K562 (cell line): ENCODE measurements around the gene MCC. TPM values are rescaled to one million over a fixed set of nuclear protein-coding genes. Genes with fewer than 3 reads are reported as not detected.

Experiments used
- ATAC-seq: fragments of 200-7000 bp; cut with Tn5 transposase; 3 replicates; pipeline ENCODE4 v1.9.1; 2020; ENCODE audit warnings: moderate library complexity
- BruUV-seq: library from RNA; stranded (reverse); fragments of 400-500 nt; replicated peaks from 2 replicates; lab custom pipeline; 2021; lab: Mats Ljungman, UMichigan
- CTCF ChIA-PET: fragments of 300-600 bp; formaldehyde crosslinking; extraction: SDS; loops from one replicate; lab custom pipeline; 2021; ENCODE audit warnings: low intra/inter-chr PET ratio; lab: Yijun Ruan, JAX
- POLR2A ChIA-PET: fragments of 300-600, 350-650 bp; sonication (Branson Sonifier 250); formaldehyde crosslinking; extraction: SDS; loops from one replicate; lab custom pipeline; 2021; ENCODE audit warnings: antibody characterized with exemption, inconsistent platforms; lab: Yijun Ruan, JAX
- DNase-seq, 4 experiments: peaks; one replicate each; pipeline versions ENCODE4 v3.0.0 to v3.0.0-alpha.2; 2011 to 2018; ENCODE audit warnings: low spot score in 3 of 4, mixed read lengths in 3 of 4; ENCODE audit errors: extremely low read depth in 1 of 4
- FAIRE-seq: peaks from 2 replicates; lab custom pipeline; 2011; peaks lifted over from hg19 to GRCh38; lab: Jason Lieb, UNC
- H2AFZ ChIP-seq: 2 replicates; pipeline ENCODE4 v1.6.0; 2011; ENCODE audit warnings: low read depth, low read length, control low read depth, inconsistent platforms
- H3K27ac ChIP-seq: fragments of 200-600 bp; 3 replicates; pipeline ENCODE4 v1.8.0; 2011; ENCODE audit warnings: low read depth, mild to moderate bottlenecking, control low read depth, inconsistent platforms, low read length, moderate library complexity, mixed read lengths; ENCODE audit errors: extremely low read depth
- H3K27me3 ChIP-seq, 2 experiments: fragments of 300-600 bp in 1 of 2; 2 replicates in 1 of 2; 3 replicates in 1 of 2; pipeline versions ENCODE4 v1.6.0 to v1.8.0; 2011; ENCODE audit warnings: inconsistent platforms in 2 of 2, low read length in 2 of 2, mild to moderate bottlenecking in 1 of 2, mixed read lengths in 1 of 2, moderate library complexity in 1 of 2; ENCODE audit not compliant: control insufficient read depth in 2 of 2, insufficient read depth in 2 of 2
- H3K36me3 ChIP-seq: fragments of 300-600 bp; 3 replicates; pipeline ENCODE4 v1.8.0; 2011; ENCODE audit warnings: mild to moderate bottlenecking, low read length, inconsistent platforms; ENCODE audit not compliant: control insufficient read depth, insufficient read depth
- H3K4me1 ChIP-seq, 2 experiments: fragments of 200-600 bp in 1 of 2; replicated peaks in 1 of 2; 2 replicates in 1 of 2; 3 replicates in 1 of 2; pipeline versions ENCODE4 v1.5.1 to v1.8.0; 2011; ENCODE audit warnings: inconsistent platforms in 2 of 2, low read length in 2 of 2, mild to moderate bottlenecking in 1 of 2, mixed read lengths in 1 of 2, moderate library complexity in 1 of 2; ENCODE audit not compliant: control insufficient read depth in 2 of 2, insufficient read depth in 2 of 2
- H3K4me2 ChIP-seq: 2 replicates; pipeline ENCODE4 v1.6.1; 2011; ENCODE audit warnings: low read length, control low read depth, inconsistent platforms, mixed read lengths; ENCODE audit not compliant: insufficient read depth
- H3K4me3 ChIP-seq: fragments of 200-600 bp; sonication (generic), shearing (Covaris generic); 2 replicates; pipeline ENCODE4 v1.5.1; 2016; ENCODE audit warnings: control low read depth, inconsistent platforms
- H3K79me2 ChIP-seq: fragments of 200-600 bp; 3 replicates; pipeline ENCODE4 v1.8.0; 2011; ENCODE audit warnings: low read length, inconsistent platforms; ENCODE audit not compliant: control insufficient read depth, insufficient read depth
- H3K9ac ChIP-seq, 2 experiments: 2 replicates each; pipeline versions ENCODE4 v1.6.0 to v1.6.1; 2011; ENCODE audit warnings: low read depth in 2 of 2, low read length in 2 of 2, control low read depth in 1 of 2, inconsistent platforms in 1 of 2, mild to moderate bottlenecking in 1 of 2, mixed read lengths in 1 of 2; ENCODE audit not compliant: insufficient read depth in 1 of 2
- H3K9me1 ChIP-seq: one replicate; pipeline ENCODE4 v1.6.0; 2011; ENCODE audit warnings: inconsistent platforms, mild to moderate bottlenecking, low read length, moderate library complexity; ENCODE audit not compliant: control insufficient read depth, insufficient read depth
- H3K9me3 ChIP-seq: replicated peaks from 2 replicates; pipeline ENCODE4 v1.5.1; 2011; ENCODE audit warnings: low read depth, low read length, inconsistent platforms; ENCODE audit not compliant: control insufficient read depth, insufficient read depth
- H4K20me1 ChIP-seq: replicated peaks from 2 replicates; pipeline ENCODE4 v1.6.1; 2011; ENCODE audit warnings: low read length, inconsistent platforms, mixed read lengths; ENCODE audit not compliant: control insufficient read depth, insufficient read depth
- BRD9 ChIP-seq: fragments of 450-650 bp; IDR thresholded peaks from 2 replicates; pipeline ENCODE4 v1.6.1; 2018; ENCODE audit warnings: low read depth; ENCODE audit not compliant: partially characterized antibody
- CBFA2T2 ChIP-seq: fragments of 450-650 bp; conservative IDR thresholded peaks from 2 replicates; pipeline ENCODE4 v1.6.1; 2017; ENCODE audit warnings: mild to moderate bottlenecking
- DMBX1 ChIP-seq: fragments of 250-450 bp; sonication (Bioruptor Pico); IDR thresholded peaks from 2 replicates; pipeline ENCODE4 v1.8.0; 2022; ENCODE audit warnings: inconsistent platforms, mild to moderate bottlenecking, moderate library complexity, borderline replicate concordance
- GATA2 ChIP-seq: sonication (generic); formaldehyde crosslinking; IDR thresholded peaks from 2 replicates; pipeline ENCODE4 v1.4.0; 2020; ENCODE audit warnings: mild to moderate bottlenecking, missing genetic modification reagents
- MTF1 ChIP-seq: fragments of 250-450 bp; sonication (Bioruptor Pico); IDR thresholded peaks from 2 replicates; pipeline ENCODE4 v1.9.0; 2021; ENCODE audit warnings: moderate library complexity, mild to moderate bottlenecking, inconsistent platforms, borderline replicate concordance
- NFE2L1 ChIP-seq: fragments of 450-650 bp; IDR thresholded peaks from 2 replicates; pipeline ENCODE4 v1.6.1; 2016; ENCODE audit warnings: missing genetic modification characterization, low read depth, mild to moderate bottlenecking, missing compliant biosample characterization, moderate library complexity, borderline replicate concordance
- NFIC ChIP-seq: fragments of 450-650 bp; IDR thresholded peaks from 2 replicates; pipeline ENCODE4 v1.6.1; 2017; ENCODE audit warnings: mild to moderate bottlenecking, inconsistent platforms
- SMARCA4 ChIP-seq: fragments of 450-650 bp; IDR thresholded peaks from 2 replicates; pipeline ENCODE4 v1.6.1; 2016
- SMC3 ChIP-seq: conservative IDR thresholded peaks from 2 replicates; pipeline ENCODE4 v1.6.1; 2011; ENCODE audit warnings: low read depth, low read length, improper control_type of control experiment; ENCODE audit not compliant: insufficient read depth
- TRIM24 ChIP-seq, 2 experiments: fragments of 450-650 bp; IDR thresholded peaks; 2 replicates each; pipeline ENCODE4 v1.6.1; 2016
- ZNF764 ChIP-seq: fragments of 250-450 bp; sonication (Bioruptor Pico); IDR thresholded peaks from 2 replicates; pipeline ENCODE4 v1.4.0; 2020; ENCODE audit warnings: low read depth, mild to moderate bottlenecking, moderate library complexity
- WGBS: fragments of 100-300 bp; shearing (Covaris generic); methylation state at CpG from one replicate; pipeline ENCODE4 v1.1.6; 2016; ENCODE audit warnings: low coverage, mixed read lengths; ENCODE audit not compliant: insufficient coverage; ENCODE audit errors: missing lambda C conversion rate; 5-methylcytosine and 5-hydroxymethylcytosine counted together
- in situ Hi-C: fragments of 300-500 bp; cut with MboI; formaldehyde crosslinking; loops from 4 replicates; pipeline ENCODE4 v1.15.0; 2018; ENCODE audit warnings: inconsistent platforms, mixed read lengths
- intact Hi-C: fragments of 100-400 bp; cut with micrococcal nuclease; formaldehyde crosslinking; loops from 2 replicates; pipeline ENCODE4 v1.14.2; 2022
- polyA plus RNA-seq, 8 experiments: library from polyadenylated mRNA; depleted of rRNA in 4 of 8; stranded (reverse) in 5 of 8; unstranded in 3 of 8; fragments of >200 nt; fragmentation: Nextera tagmentation in 2 of 8; fragmentation: Illumina TruSeq in 1 of 8; extraction: Ambion mirVana in 2 of 8; extraction: Trizol in 1 of 8; gene quantifications; 2 replicates each; pipeline versions ENCODE4 v1.2.1 to v1.2.3, GENCODE V29; 2011 to 2014; ENCODE audit warnings: inconsistent platforms in 1 of 8, missing spikeins in 1 of 8
- total RNA-seq, 7 experiments: library from RNA; depleted of rRNA in 6 of 7; stranded (reverse); fragments of >200 nt in 6 of 7; fragmentation: Illumina TruSeq in 2 of 7; extraction: Trizol in 2 of 7; gene quantifications; 2 replicates each; pipeline versions ENCODE4 v1.2.1 to v1.2.3, GENCODE V29; 2011 to 2021; ENCODE audit warnings: low replicate concordance in 1 of 7
- TF ChIP-seq, protein P1 (sequence below), 2 experiments: fragments of 200-800 bp in 1 of 2; sonication (Bioruptor generic) in 1 of 2; sonication (generic) in 1 of 2; formaldehyde crosslinking in 1 of 2; IDR thresholded peaks in 1 of 2; conservative IDR thresholded peaks in 1 of 2; 2 replicates each; pipeline versions ENCODE4 v1.5.0 to v1.6.1; 2016 to 2020; ENCODE audit warnings: missing compliant biosample characterization in 1 of 2, missing genetic modification characterization in 1 of 2, missing genetic modification reagents in 1 of 2
- TF ChIP-seq, protein P2 (sequence below): fragments of 450-650 bp; formaldehyde crosslinking; IDR thresholded peaks from 2 replicates; pipeline ENCODE4 v1.4.0; 2020; ENCODE audit warnings: mild to moderate bottlenecking, moderate library complexity

The MCC gene
- total and polyA plus RNA-seq, 9 of the 15 experiments (the other 6 are each of a cell fraction or from before 2014, with no cell fraction given) = 0.04 to 0.24 (median 0.06) TPM; not detected in 1

DNA sequence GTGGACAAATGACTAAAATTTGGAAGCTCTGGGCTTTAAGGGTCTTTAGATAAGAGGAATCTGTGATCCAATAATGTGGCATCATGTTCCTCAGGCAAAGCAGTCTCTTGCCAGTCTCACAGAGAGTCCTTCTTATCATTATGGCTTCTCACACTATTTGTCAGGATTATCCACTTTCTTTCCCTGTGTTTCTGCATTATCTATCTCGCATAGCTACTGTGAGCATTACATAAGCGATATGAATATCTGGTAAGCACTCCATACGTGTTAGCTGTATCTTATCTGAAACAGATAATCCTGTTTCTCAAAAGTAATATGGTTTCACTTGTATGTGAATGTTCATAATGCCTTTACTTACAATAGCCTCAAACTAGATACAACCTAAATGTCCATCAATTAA is 9.6 kb downstream of the MCC start:
- no peaks in the 10 kb centered on the region; a peak in 2 of 5 replicates for H3K4me1 ChIP-seq
- no peak overlapping the region for H3K27ac ChIP-seq
- in situ Hi-C loops (no loop called here), intact Hi-C loops (no loop called here)
- no peak overlapping the region for H3K9ac ChIP-seq
- H3K4me3 ChIP-seq = no peak overlapping the region
- H2AFZ ChIP-seq = no peak overlapping the region
- CTCF ChIA-PET = no interaction called here
- ATAC-seq (no peak), FAIRE-seq (no peak), DNase-seq (no peak)
- 0% methylated on average over 3 of the region's 3 CpGs for WGBS
- H3K4me2 ChIP-seq = no peak overlapping the region
- no peaks in the 10 kb centered on the region for H3K9me3 ChIP-seq
- no TSS peak for BruUV-seq
- no peak for TF ChIP-seq SMC3
- TF ChIP-seq CBFA2T2 = 0 out of 2 replicates have a peak, but pooled peaks have one; percentile 7
- H3K27me3 ChIP-seq = no peaks in the 10 kb centered on the region
- no peaks in the 10 kb centered on the region for H3K79me2 ChIP-seq
- H3K9me1 ChIP-seq = no peaks in the 10 kb centered on the region
- H3K36me3 ChIP-seq = no peaks in the 10 kb centered on the region
- POLR2A ChIA-PET = no interaction called here
- no peaks in the 10 kb centered on the region for H4K20me1 ChIP-seq

DNA sequence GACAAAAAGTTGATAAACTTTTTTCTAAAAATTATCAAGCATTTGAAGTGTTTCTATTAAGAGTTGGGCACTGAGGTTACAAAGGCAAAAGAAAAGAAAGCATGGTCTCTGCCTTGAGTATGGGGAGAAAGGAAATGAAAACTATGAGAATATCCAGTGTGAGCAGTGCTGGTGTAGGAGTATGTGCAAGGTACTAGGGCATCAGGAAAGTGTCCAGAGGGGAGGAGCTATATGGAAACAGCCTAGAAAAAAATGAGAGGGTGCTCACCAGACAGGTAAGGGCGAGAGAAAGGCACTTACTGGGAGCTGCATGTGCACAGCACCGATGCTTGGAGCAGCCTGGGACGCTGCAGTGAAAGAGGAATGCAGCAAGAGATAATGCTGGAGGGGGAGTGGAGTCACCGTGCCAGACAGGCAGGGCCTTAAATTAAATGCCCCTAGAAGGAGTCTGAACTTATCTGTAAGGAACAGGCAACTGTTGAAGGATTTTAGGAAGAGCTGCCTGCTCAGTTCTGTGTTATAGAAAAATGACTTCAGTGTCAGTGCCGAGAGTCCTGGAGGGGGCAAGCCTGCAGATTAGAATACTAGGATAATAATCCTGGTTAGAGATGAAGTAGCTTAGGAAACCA is 14.0 kb downstream of the MCC start:
- in situ Hi-C loops (no loop called here), intact Hi-C loops (no loop called here)
- H3K4me2 ChIP-seq = 0 out of 2 replicates have a peak overlapping the region, but pooled peaks have one; percentile 46
- H3K4me3 ChIP-seq = no peak overlapping the region
- no TSS peak for BruUV-seq
- H3K9me3 ChIP-seq = peaks cover 2% of the 10 kb centered on the region; the same call in 1 of the 2 replicates
- H3K4me1 ChIP-seq = no peaks in the 10 kb centered on the region; a peak in 2 of 5 replicates
- ChIA-PET POLR2A (interaction anchor here (0.7 to 1.0 kb wide), 3 partner anchors 16 to 44 kb away, joined by 3 to 5 read pairs (median 3); partner anchors contain the start of gene YTHDC2), CTCF (no interaction called here)
- WGBS = 0% methylated on average over 5 of the region's 5 CpGs
- no peaks in the 10 kb centered on the region for H4K20me1 ChIP-seq
- H3K27ac ChIP-seq = no peak overlapping the region
- no peaks in the 10 kb centered on the region for H3K79me2 ChIP-seq
- H3K9ac ChIP-seq = no peak overlapping the region
- H3K9me1 ChIP-seq = no peaks in the 10 kb centered on the region
- ATAC-seq = peak; percentile 99
- H3K36me3 ChIP-seq = no peaks in the 10 kb centered on the region
- peak; percentile 88 for FAIRE-seq
- peak in 2 of 4 experiments; percentile 79 to 83 for DNase-seq
- no peaks in the 10 kb centered on the region for H3K27me3 ChIP-seq
- H2AFZ ChIP-seq = peak overlapping the region; percentile 27; the same call in 1 of the 2 replicates
- peak; percentile 75 for TF ChIP-seq NFIC
- no peak for TF ChIP-seq DMBX1 (CRISPR knock-in tag)
- TF ChIP-seq TRIM24 (IDR thresholded peaks at IDR 0.05) = peak; percentile 77 to 84
- TF ChIP-seq NFE2L1 (tag) = no peak
- TF ChIP-seq SMARCA4 = peak; percentile 88
- TF ChIP-seq BRD9 = no peak
- no peak for TF ChIP-seq MTF1 (CRISPR knock-in tag)
- TF ChIP-seq, protein P1, sequence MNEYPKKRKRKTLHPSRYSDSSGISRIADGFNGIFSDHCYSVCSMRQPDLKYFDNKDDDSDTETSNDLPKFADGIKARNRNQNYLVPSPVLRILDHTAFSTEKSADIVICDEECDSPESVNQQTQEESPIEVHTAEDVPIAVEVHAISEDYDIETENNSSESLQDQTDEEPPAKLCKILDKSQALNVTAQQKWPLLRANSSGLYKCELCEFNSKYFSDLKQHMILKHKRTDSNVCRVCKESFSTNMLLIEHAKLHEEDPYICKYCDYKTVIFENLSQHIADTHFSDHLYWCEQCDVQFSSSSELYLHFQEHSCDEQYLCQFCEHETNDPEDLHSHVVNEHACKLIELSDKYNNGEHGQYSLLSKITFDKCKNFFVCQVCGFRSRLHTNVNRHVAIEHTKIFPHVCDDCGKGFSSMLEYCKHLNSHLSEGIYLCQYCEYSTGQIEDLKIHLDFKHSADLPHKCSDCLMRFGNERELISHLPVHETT (CRISPR knock-in tag; conservative IDR thresholded peaks at IDR 0.05 in 1 of 2, IDR thresholded peaks at IDR 0.05 in 1 of 2) = no peak
- TF ChIP-seq ZNF764 (CRISPR knock-in tag) = no peak
- peak; percentile 56; the same call in 1 of the 2 replicates for TF ChIP-seq GATA2 (CRISPR knock-in tag)
- TF ChIP-seq, protein P2, sequence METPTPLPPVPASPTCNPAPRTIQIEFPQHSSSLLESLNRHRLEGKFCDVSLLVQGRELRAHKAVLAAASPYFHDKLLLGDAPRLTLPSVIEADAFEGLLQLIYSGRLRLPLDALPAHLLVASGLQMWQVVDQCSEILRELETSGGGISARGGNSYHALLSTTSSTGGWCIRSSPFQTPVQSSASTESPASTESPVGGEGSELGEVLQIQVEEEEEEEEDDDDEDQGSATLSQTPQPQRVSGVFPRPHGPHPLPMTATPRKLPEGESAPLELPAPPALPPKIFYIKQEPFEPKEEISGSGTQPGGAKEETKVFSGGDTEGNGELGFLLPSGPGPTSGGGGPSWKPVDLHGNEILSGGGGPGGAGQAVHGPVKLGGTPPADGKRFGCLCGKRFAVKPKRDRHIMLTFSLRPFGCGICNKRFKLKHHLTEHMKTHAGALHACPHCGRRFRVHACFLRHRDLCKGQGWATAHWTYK (CRISPR knock-in tag) = no peak
